Fibroblast of mammary gland (primary cell): ENCODE data around the gene PFDN5.

Experiments
- DNase-seq: peaks from one replicate; pipeline ENCODE4 v3.0.0-alpha.2; 2010; ENCODE audit warnings: low read depth
- H3K4me3 ChIP-seq: 2 replicates; pipeline ENCODE4 v1.5.1; 2011; ENCODE audit warnings: low read depth, mild to moderate bottlenecking, low read length, moderate library complexity; ENCODE audit not compliant: control insufficient read depth
- TF ChIP-seq, protein P1 (sequence below): conservative IDR thresholded peaks from 2 replicates; pipeline ENCODE4 v1.5.1; 2011; ENCODE audit warnings: low read depth, low read length, inconsistent platforms; ENCODE audit not compliant: control insufficient read depth, insufficient read depth

Gene PFDN5

GRCh38 chr12:53258541-53259539 lies 36.5 kb upstream of the PFDN5 start:
- H3K4me3 ChIP-seq: no peak overlapping the region
- no peak for DNase-seq
- TF ChIP-seq, protein P1, sequence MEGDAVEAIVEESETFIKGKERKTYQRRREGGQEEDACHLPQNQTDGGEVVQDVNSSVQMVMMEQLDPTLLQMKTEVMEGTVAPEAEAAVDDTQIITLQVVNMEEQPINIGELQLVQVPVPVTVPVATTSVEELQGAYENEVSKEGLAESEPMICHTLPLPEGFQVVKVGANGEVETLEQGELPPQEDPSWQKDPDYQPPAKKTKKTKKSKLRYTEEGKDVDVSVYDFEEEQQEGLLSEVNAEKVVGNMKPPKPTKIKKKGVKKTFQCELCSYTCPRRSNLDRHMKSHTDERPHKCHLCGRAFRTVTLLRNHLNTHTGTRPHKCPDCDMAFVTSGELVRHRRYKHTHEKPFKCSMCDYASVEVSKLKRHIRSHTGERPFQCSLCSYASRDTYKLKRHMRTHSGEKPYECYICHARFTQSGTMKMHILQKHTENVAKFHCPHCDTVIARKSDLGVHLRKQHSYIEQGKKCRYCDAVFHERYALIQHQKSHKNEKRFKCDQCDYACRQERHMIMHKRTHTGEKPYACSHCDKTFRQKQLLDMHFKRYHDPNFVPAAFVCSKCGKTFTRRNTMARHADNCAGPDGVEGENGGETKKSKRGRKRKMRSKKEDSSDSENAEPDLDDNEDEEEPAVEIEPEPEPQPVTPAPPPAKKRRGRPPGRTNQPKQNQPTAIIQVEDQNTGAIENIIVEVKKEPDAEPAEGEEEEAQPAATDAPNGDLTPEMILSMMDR: no peak

- DNase-seq: no peak
- TF ChIP-seq, protein P1: no peak
- H3K4me3 ChIP-seq: no peak overlapping the region
Measured at GRCh38 chr12:53259891-53260290, 35.5 kb upstream of the PFDN5 start.

- H3K4me3 ChIP-seq: no peak overlapping the region
- peak; percentile 41 for DNase-seq
- TF ChIP-seq, protein P1: no peak
Measured at GRCh38 chr12:53265783-53266182, 29.6 kb upstream of the PFDN5 start.

DNA sequence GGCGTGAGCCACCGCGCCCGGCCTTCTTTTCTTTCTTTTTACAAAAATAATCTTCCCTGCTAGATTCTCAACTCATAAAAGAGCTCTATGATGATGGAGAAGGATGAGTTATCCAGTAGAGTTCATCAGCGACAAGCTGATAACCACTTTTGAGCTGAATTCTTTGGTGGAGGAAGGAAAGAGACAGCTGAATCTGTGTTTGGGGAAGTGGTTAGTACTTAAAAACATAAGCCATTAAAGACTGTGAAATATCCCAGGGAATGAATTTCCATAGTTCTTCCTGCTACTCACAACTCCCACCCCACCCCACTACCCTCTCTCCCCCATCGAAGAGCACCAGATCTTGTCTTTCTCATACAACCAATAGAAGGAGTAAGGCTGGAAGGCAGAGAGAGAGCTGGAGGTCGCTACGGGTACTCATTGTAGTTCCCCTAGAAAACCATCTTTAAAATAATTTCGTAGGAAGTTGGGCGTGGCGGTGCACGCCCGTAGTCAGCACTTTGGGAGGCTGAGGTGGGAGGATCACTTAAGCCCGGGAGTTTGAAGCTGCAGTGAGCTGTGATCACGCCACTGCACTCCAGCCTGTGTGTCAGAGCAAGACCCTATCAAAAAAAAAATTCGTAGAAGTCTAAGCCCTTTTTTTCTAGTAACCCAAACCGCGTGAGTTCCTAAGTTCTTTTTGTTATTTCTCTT lies 27.9 kb upstream of the PFDN5 start:
- H3K4me3 ChIP-seq: peak overlapping the region; percentile 90
- TF ChIP-seq, protein P1: no peak
- DNase-seq: no peak

DNA sequence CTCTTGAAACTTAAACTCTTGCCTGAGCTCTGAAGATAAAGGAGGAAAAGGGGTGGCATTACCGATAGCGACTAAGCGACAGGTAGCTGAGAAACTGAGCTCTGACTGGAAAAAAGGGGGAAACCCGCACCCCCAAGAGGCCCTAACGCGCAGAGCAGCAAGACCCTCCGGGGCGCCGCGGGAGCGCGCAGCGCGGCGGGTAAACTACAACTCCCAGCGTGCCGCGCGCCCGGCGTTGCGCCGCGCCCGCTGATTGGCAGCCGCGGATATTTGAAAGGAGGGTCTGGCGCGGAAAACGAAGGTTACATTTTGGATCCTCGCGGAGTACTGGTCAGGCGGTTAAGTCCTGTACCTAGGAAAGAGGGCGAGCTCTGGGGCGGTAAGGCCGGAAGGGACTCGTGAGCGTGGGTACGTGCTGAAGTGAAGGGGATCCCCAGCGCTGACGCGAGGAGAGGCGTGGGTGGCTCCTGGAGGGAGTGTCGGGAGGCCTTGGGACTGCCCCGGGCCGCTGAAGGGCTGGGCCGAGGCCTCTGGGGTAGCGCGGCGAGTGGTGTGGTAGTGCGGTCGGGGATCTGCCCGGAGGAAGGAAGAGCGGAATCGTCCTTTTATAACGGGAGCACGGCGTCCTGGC lies 27.2 kb upstream of the PFDN5 start, which contains the start of gene ESPL1:
Gene ESPL1, plus strand, starts transcription at position 301 of the 631 bp plus-strand sequence. CDS start 468 bp downstream, outside the sequence.
- H3K4me3 ChIP-seq: peak within 1 kb of the TSS; percentile 90
- TF ChIP-seq, protein P1: no peak
- peak; percentile 72 for DNase-seq
